IMR-90 (cell line): ENCODE results near the gene CTDSPL. TPM values are rescaled to one million over a fixed set of nuclear protein-coding genes. Genes with fewer than 3 reads are reported as not detected.

Experiments
- ATAC-seq: fragments of 200-7000 bp; cut with Tn5 transposase; 2 replicates; pipeline ENCODE4 v1.9.1; 2020; ENCODE audit warnings: low read depth, mild to moderate bottlenecking, moderate library complexity
- BruUV-seq: library from RNA; stranded (reverse); fragments of 400-500 nt; replicated peaks from 2 replicates; lab custom pipeline; 2021; lab: Mats Ljungman, UMichigan
- CTCF ChIA-PET: fragments of 300-600 bp; formaldehyde crosslinking; extraction: SDS; loops from one replicate; lab custom pipeline; 2021; ENCODE audit warnings: antibody characterized with exemption; lab: Yijun Ruan, JAX
- POLR2A ChIA-PET: fragments of 300-600 bp; sonication (Branson Sonifier 250); formaldehyde crosslinking; loops from one replicate; lab custom pipeline; 2022; ENCODE audit warnings: antibody characterized with exemption; ENCODE audit not compliant: unreplicated experiment; lab: Charles Lee
- DNase-seq: peaks from one replicate; pipeline ENCODE4 v3.0.0; 2013
- H2AFZ ChIP-seq: replicated peaks from 2 replicates; pipeline ENCODE3; 2013; ENCODE audit warnings: low read length, mild to moderate bottlenecking; ENCODE audit not compliant: poor library complexity
- H2AK5ac ChIP-seq: 2 replicates; pipeline ENCODE4 v1.6.1; 2013; ENCODE audit warnings: low read depth, low read length, inconsistent platforms
- H2AK9ac ChIP-seq: replicated peaks from 2 replicates; pipeline ENCODE3; 2013; ENCODE audit warnings: mild to moderate bottlenecking, low read depth, low read length, moderate library complexity; ENCODE audit not compliant: poor library complexity
- H2BK120ac ChIP-seq: 2 replicates; pipeline ENCODE4 v1.6.1; 2013; ENCODE audit warnings: low read depth, low read length, inconsistent platforms
- H2BK15ac ChIP-seq: 3 replicates; pipeline ENCODE4 v1.6.1; 2013; ENCODE audit warnings: low read depth, low read length, inconsistent platforms
- H2BK20ac ChIP-seq: 2 replicates; pipeline ENCODE4 v1.6.1; 2013; ENCODE audit warnings: low read depth, mild to moderate bottlenecking, inconsistent platforms, low read length, moderate library complexity
- H2BK5ac ChIP-seq: 2 replicates; pipeline ENCODE4 v1.6.1; 2013; ENCODE audit warnings: mild to moderate bottlenecking, low read depth, low read length, inconsistent platforms; ENCODE audit not compliant: poor library complexity, severe bottlenecking
- H3K14ac ChIP-seq: replicated peaks from 2 replicates; pipeline ENCODE4 v1.6.1; 2013; ENCODE audit warnings: low read depth, low read length, inconsistent platforms
- H3K18ac ChIP-seq: 2 replicates; pipeline ENCODE4 v1.6.1; 2013; ENCODE audit warnings: low read depth, low read length, control low read depth
- H3K23ac ChIP-seq: 2 replicates; pipeline ENCODE4 v1.6.1; 2013; ENCODE audit warnings: low read depth, low read length, inconsistent platforms
- H3K27ac ChIP-seq: 2 replicates; pipeline ENCODE4 v1.5.1; 2013; ENCODE audit warnings: mild to moderate bottlenecking, control low read depth, low read length; ENCODE audit not compliant: insufficient read depth
- H3K27me3 ChIP-seq: 2 replicates; pipeline ENCODE4 v1.6.1; 2013; ENCODE audit warnings: low read length; ENCODE audit not compliant: control insufficient read depth, insufficient read depth
- H3K36me3 ChIP-seq: 2 replicates; pipeline ENCODE4 v1.6.1; 2013; ENCODE audit warnings: low read length, mixed read lengths; ENCODE audit not compliant: control insufficient read depth, insufficient read depth
- H3K4ac ChIP-seq: 2 replicates; pipeline ENCODE4 v1.6.1; 2013; ENCODE audit warnings: low read depth, low read length, inconsistent platforms
- H3K4me1 ChIP-seq: 2 replicates; pipeline ENCODE4 v1.6.1; 2013; ENCODE audit warnings: low read length, mixed read lengths; ENCODE audit not compliant: control insufficient read depth, insufficient read depth
- H3K4me2 ChIP-seq: 2 replicates; pipeline ENCODE4 v1.6.1; 2013; ENCODE audit warnings: low read depth, mild to moderate bottlenecking, control low read depth, low read length, moderate library complexity
- H3K4me3 ChIP-seq: 2 replicates; pipeline ENCODE4 v1.5.1; 2013; ENCODE audit warnings: low read depth, mild to moderate bottlenecking, control low read depth, low read length, moderate library complexity; ENCODE audit not compliant: insufficient read depth
- H3K56ac ChIP-seq: 2 replicates; pipeline ENCODE4 v1.6.1; 2013; ENCODE audit warnings: low read length, inconsistent platforms; ENCODE audit not compliant: insufficient read depth; ENCODE audit errors: extremely low read depth
- H3K79me1 ChIP-seq, 2 experiments: 2 replicates each; pipeline ENCODE4 v1.6.1; 2013; ENCODE audit warnings: low read length in 2 of 2, inconsistent platforms in 1 of 2, low read depth in 1 of 2
- H3K9ac ChIP-seq: 2 replicates; pipeline ENCODE4 v1.6.1; 2013; ENCODE audit warnings: low read depth, low read length, control low read depth
- H3K9me1 ChIP-seq: 2 replicates; pipeline ENCODE4 v1.6.1; 2013; ENCODE audit warnings: low read length, inconsistent platforms; ENCODE audit not compliant: insufficient read depth
- H3K9me3 ChIP-seq: 2 replicates; pipeline ENCODE4 v1.6.1; 2013; ENCODE audit warnings: low read length; ENCODE audit not compliant: control insufficient read depth, insufficient read depth
- H4K20me1 ChIP-seq: 2 replicates; pipeline ENCODE4 v1.6.1; 2013; ENCODE audit warnings: low read length, inconsistent platforms; ENCODE audit not compliant: insufficient read depth
- H4K5ac ChIP-seq: 2 replicates; pipeline ENCODE4 v1.6.1; 2013; ENCODE audit warnings: mild to moderate bottlenecking, low read depth, low read length, control low read depth
- H4K8ac ChIP-seq, 2 experiments: 2 replicates each; pipeline ENCODE4 v1.6.1; 2013; ENCODE audit warnings: low read depth in 2 of 2, low read length in 2 of 2, control low read depth in 1 of 2, inconsistent platforms in 1 of 2
- H4K91ac ChIP-seq: 2 replicates; pipeline ENCODE4 v1.6.1; 2013; ENCODE audit warnings: low read depth, low read length, inconsistent platforms; ENCODE audit not compliant: insufficient read depth
- BHLHE40 ChIP-seq: fragments of 150-350 bp; IDR thresholded peaks from 2 replicates; pipeline ENCODE4 v1.6.1; 2016; ENCODE audit warnings: mild to moderate bottlenecking, low read depth, low read length
- FOS ChIP-seq: fragments of 150-350 bp; IDR thresholded peaks from 2 replicates; pipeline ENCODE4 v1.6.1; 2016; ENCODE audit warnings: low read depth, low read length
- MAFK ChIP-seq: IDR thresholded peaks from 2 replicates; pipeline ENCODE4 v1.6.1; 2012; ENCODE audit warnings: low read depth, low read length, improper control_type of control experiment
- MAZ ChIP-seq: IDR thresholded peaks from 2 replicates; pipeline ENCODE4 v1.6.1; 2012; ENCODE audit warnings: low read depth, mild to moderate bottlenecking, low read length, improper control_type of control experiment, moderate library complexity, borderline replicate concordance
- MXI1 ChIP-seq: IDR thresholded peaks from 2 replicates; pipeline ENCODE4 v1.6.1; 2012; ENCODE audit warnings: low read depth, mild to moderate bottlenecking, low read length, moderate library complexity, borderline replicate concordance
- NFE2L2 ChIP-seq: fragments of 150-350 bp; IDR thresholded peaks from 2 replicates; pipeline ENCODE4 v1.6.1; 2016; ENCODE audit warnings: low read depth, mild to moderate bottlenecking, low read length
- POLR2A ChIP-seq: IDR thresholded peaks from 2 replicates; pipeline ENCODE4 v1.6.1; 2012; ENCODE audit warnings: mild to moderate bottlenecking, low read depth, low read length
- RAD21 ChIP-seq: IDR thresholded peaks from 2 replicates; pipeline ENCODE4 v1.6.1; 2012; ENCODE audit warnings: low read length, improper control_type of control experiment
- SMC3 ChIP-seq: fragments of 150-350 bp; IDR thresholded peaks from 2 replicates; pipeline ENCODE4 v1.6.1; 2016; ENCODE audit warnings: low read depth, mild to moderate bottlenecking, antibody characterized with exemption, low read length, moderate library complexity
- WGBS, 2 experiments: methylation state at CpG; one replicate each; pipeline versions ENCODE4 v1.1.5 to v1.1.7; 2013; ENCODE audit warnings: missing lambda C conversion rate in 2 of 2; ENCODE audit not compliant: insufficient read length in 1 of 2; ENCODE audit errors: extremely low coverage in 2 of 2; 5-methylcytosine and 5-hydroxymethylcytosine counted together
- dilution Hi-C: fragments of 300-500 bp; cut with HindIII; formaldehyde crosslinking; loops from one replicate; pipeline ENCODE4 v1.14.3; 2018; ENCODE audit warnings: low sequenced_read_pairs; ENCODE audit not compliant: unreplicated experiment
- in situ Hi-C: fragments of 300-500 bp; cut with MboI; formaldehyde crosslinking; loops from 3 replicates; pipeline ENCODE4 v1.14.3; 2019; ENCODE audit warnings: low sequenced_read_pairs, inconsistent platforms, mixed read lengths
- intact Hi-C: fragments of 100-400 bp; cut with micrococcal nuclease; formaldehyde crosslinking; loops from 2 replicates; pipeline ENCODE4 v1.10.0; 2022
- polyA plus RNA-seq, 3 experiments: library from polyadenylated mRNA; depleted of rRNA; stranded (reverse); fragments of >200 nt; gene quantifications; 2 replicates each; pipeline ENCODE4 v1.2.3, GENCODE V29; 2012; ENCODE audit warnings: low replicate concordance in 1 of 3
- total RNA-seq: library from RNA; depleted of rRNA; stranded (reverse); fragments of >200 nt; gene quantifications from 2 replicates; pipeline ENCODE4 v1.2.3, GENCODE V29; 2012
- TF ChIP-seq, protein P1 (sequence below): fragments of 150-350 bp; IDR thresholded peaks from 2 replicates; pipeline ENCODE4 v1.6.1; 2016; ENCODE audit warnings: low read depth, mild to moderate bottlenecking, low read length, moderate library complexity, borderline replicate concordance
- TF ChIP-seq, protein P2 (sequence below): conservative IDR thresholded peaks from 2 replicates; pipeline ENCODE4 v1.5.1; 2012; ENCODE audit warnings: mild to moderate bottlenecking, low read depth, low read length, improper control_type of control experiment
- TF ChIP-seq, protein P3 (sequence below): fragments of 150-350 bp; IDR thresholded peaks from 2 replicates; pipeline ENCODE4 v1.6.1; 2017; ENCODE audit warnings: mild to moderate bottlenecking, antibody characterized with exemption, low read length, low read depth

CTDSPL gene
- total and polyA plus RNA-seq, 2 of the 4 experiments (the other 2 are of a cell fraction), result 24.5 to 29.0 TPM

DNA sequence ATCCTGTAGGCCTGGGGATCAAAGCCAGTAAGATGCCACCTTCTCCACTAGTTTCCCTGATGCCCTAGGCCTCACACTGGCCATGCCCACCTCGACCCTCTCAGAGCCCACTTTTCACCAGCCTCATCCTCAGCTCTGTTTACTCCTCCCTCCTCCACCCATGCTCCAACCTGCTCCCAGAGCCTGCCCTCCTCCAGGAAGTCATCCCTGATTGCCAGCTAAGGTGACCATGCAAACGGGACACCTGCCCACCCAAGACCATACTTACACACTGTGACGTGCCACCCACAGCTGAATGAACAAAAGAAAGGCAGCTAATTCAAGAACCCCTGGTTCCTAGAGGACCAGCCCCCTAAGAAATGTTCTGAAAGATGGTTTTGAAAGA lies 158.7 kb downstream of the CTDSPL start:
- H3K9ac ChIP-seq, result no peak overlapping the region
- H4K91ac ChIP-seq, result no peak overlapping the region
- TF ChIP-seq, protein P1, sequence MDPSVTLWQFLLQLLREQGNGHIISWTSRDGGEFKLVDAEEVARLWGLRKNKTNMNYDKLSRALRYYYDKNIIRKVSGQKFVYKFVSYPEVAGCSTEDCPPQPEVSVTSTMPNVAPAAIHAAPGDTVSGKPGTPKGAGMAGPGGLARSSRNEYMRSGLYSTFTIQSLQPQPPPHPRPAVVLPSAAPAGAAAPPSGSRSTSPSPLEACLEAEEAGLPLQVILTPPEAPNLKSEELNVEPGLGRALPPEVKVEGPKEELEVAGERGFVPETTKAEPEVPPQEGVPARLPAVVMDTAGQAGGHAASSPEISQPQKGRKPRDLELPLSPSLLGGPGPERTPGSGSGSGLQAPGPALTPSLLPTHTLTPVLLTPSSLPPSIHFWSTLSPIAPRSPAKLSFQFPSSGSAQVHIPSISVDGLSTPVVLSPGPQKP, result no peak
- TF ChIP-seq BHLHE40, result no peak
- TF ChIP-seq, protein P2, sequence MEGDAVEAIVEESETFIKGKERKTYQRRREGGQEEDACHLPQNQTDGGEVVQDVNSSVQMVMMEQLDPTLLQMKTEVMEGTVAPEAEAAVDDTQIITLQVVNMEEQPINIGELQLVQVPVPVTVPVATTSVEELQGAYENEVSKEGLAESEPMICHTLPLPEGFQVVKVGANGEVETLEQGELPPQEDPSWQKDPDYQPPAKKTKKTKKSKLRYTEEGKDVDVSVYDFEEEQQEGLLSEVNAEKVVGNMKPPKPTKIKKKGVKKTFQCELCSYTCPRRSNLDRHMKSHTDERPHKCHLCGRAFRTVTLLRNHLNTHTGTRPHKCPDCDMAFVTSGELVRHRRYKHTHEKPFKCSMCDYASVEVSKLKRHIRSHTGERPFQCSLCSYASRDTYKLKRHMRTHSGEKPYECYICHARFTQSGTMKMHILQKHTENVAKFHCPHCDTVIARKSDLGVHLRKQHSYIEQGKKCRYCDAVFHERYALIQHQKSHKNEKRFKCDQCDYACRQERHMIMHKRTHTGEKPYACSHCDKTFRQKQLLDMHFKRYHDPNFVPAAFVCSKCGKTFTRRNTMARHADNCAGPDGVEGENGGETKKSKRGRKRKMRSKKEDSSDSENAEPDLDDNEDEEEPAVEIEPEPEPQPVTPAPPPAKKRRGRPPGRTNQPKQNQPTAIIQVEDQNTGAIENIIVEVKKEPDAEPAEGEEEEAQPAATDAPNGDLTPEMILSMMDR, result no peak
- no peak for TF ChIP-seq FOS
- TF ChIP-seq NFE2L2, result no peak
- TF ChIP-seq, protein P3, sequence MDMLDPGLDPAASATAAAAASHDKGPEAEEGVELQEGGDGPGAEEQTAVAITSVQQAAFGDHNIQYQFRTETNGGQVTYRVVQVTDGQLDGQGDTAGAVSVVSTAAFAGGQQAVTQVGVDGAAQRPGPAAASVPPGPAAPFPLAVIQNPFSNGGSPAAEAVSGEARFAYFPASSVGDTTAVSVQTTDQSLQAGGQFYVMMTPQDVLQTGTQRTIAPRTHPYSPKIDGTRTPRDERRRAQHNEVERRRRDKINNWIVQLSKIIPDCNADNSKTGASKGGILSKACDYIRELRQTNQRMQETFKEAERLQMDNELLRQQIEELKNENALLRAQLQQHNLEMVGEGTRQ, result no peak
- TF ChIP-seq SMC3, result no peak
- TF ChIP-seq MAFK, result no peak
- no peak for TF ChIP-seq RAD21
- TF ChIP-seq MAZ, result no peak
- no peak for TF ChIP-seq POLR2A
- no peak for TF ChIP-seq MXI1
- H3K4ac ChIP-seq, result no peak overlapping the region
- peaks cover 0 to 20% of the 10 kb centered on the region in 2 experiments; a peak in 3 of 4 replicates for H3K79me1 ChIP-seq
- no TSS peak for BruUV-seq
- H2AK9ac ChIP-seq, result no peak overlapping the region
- H3K36me3 ChIP-seq, result peaks cover 24% of the 10 kb centered on the region
- no peaks in the 10 kb centered on the region for H3K27me3 ChIP-seq
- H3K18ac ChIP-seq, result no peak overlapping the region
- H2BK120ac ChIP-seq, result no peak overlapping the region
- no peak overlapping the region for H4K5ac ChIP-seq
- H2BK20ac ChIP-seq, result no peak overlapping the region
- WGBS, 2 experiments, result no CpG with 5 or more reads among the region's 3 CpGs
- in situ Hi-C loops, result no loop called here
- H3K14ac ChIP-seq, result no peak overlapping the region
- DNase-seq, result no peak
- H3K56ac ChIP-seq, result no peak overlapping the region
- dilution Hi-C loops, result no loop called here
- H4K20me1 ChIP-seq, result no peaks in the 10 kb centered on the region; the same call in none of the 2 replicates
- ChIA-PET CTCF (no interaction called here), POLR2A (interaction anchor here (0.5 to 0.6 kb wide), 2 partner anchors 9 to 565 kb away, joined by 3 to 5 read pairs; no protein-coding TSS in a partner anchor)
- intact Hi-C loops, result no loop called here
- H3K4me1 ChIP-seq, result peaks cover 2% of the 10 kb centered on the region; the same call in 1 of the 2 replicates
- H4K8ac ChIP-seq, result no peak overlapping the region
- H3K4me2 ChIP-seq, result no peak overlapping the region
- H3K9me3 ChIP-seq, result peaks cover 4% of the 10 kb centered on the region; the same call in 1 of the 2 replicates
- no peak overlapping the region for H3K4me3 ChIP-seq
- H2BK5ac ChIP-seq, result no peak overlapping the region
- ATAC-seq, result no peak
- H3K9me1 ChIP-seq, result peaks cover 18% of the 10 kb centered on the region
- H2AK5ac ChIP-seq, result no peak overlapping the region
- no peak overlapping the region for H2AFZ ChIP-seq
- no peak overlapping the region for H3K23ac ChIP-seq
- H2BK15ac ChIP-seq, result no peak overlapping the region
- H3K27ac ChIP-seq, result no peak overlapping the region
